NT2/D1 (cell line): ENCODE measurements around the gene CAMTA1.

Source experiments
- DNase-seq: peaks from one replicate; pipeline ENCODE4 v3.0.0-alpha.2; 2011; ENCODE audit warnings: low read depth, low spot score
- H3K27me3 ChIP-seq: 2 replicates; pipeline ENCODE4 v1.6.0; 2011; ENCODE audit warnings: mild to moderate bottlenecking; ENCODE audit not compliant: insufficient read length, insufficient read depth
- H3K36me3 ChIP-seq: 2 replicates; pipeline ENCODE4 v1.6.1; 2011; ENCODE audit warnings: mild to moderate bottlenecking, low read length, mixed read lengths; ENCODE audit not compliant: insufficient read depth, insufficient read length
- H3K4me1 ChIP-seq: 2 replicates; pipeline ENCODE4 v1.5.1; 2011; ENCODE audit not compliant: insufficient read depth, insufficient read length
- H3K4me3 ChIP-seq: 2 replicates; pipeline ENCODE4 v1.5.1; 2011; ENCODE audit warnings: low read depth; ENCODE audit not compliant: insufficient read length
- H3K9ac ChIP-seq: 2 replicates; pipeline ENCODE4 v1.6.0; 2011; ENCODE audit warnings: low read depth; ENCODE audit not compliant: insufficient read length
- H3K9me3 ChIP-seq: 2 replicates; pipeline ENCODE4 v1.5.1; 2011; ENCODE audit warnings: mild to moderate bottlenecking, low read length; ENCODE audit not compliant: insufficient read depth
- SUZ12 ChIP-seq: IDR thresholded peaks from 2 replicates; pipeline ENCODE4 v1.6.1; 2011; ENCODE audit not compliant: insufficient read length, insufficient read depth; ENCODE audit errors: extremely low read depth
- YY1 ChIP-seq: IDR thresholded peaks from 2 replicates; pipeline ENCODE4 v1.6.1; 2011; ENCODE audit not compliant: insufficient read length, insufficient read depth
- ZNF274 ChIP-seq: IDR thresholded peaks from 2 replicates; pipeline ENCODE4 v1.6.1; 2011; ENCODE audit warnings: mild to moderate bottlenecking, low read depth, low read length

CAMTA1 gene

DNA sequence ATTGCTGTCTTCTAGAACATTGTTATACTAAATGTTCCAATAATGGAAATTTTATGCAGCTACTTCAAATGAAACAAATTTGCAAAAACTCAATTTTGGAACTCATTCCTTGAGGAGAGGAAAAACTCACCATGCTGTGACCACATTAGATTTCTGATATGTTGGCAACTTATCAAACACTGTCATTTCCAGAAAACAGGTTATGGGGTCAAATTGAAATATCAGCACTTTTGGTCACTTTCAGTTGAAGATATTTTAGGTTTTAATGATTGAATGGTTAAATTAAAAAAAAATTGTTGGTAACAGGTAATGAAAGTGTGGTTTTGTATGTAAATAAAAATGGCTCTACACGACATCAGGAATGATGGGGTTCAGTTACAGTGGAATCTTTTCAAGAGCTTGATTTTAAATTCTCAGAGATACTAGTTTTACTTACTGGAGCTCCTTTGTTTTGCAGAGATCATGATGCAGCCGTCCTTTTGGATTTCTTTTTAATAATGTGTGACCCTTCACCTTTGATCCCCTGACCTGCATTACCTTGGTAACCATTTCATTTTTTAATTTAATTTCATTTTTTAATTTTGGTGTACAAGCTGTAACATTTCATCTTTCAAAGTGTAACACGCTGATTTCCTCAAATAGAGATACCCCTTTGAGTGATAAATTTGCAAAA, 86.2 kb downstream of the CAMTA1 start:
- no peaks in the 10 kb centered on the region for H3K9me3 ChIP-seq
- no peak overlapping the region for H3K4me3 ChIP-seq
- peaks cover 11% of the 10 kb centered on the region for H3K36me3 ChIP-seq
- no peak for DNase-seq
- no peak for TF ChIP-seq YY1
- no peak for TF ChIP-seq SUZ12
- TF ChIP-seq ZNF274, result no peak
- H3K27me3 ChIP-seq, result no peaks in the 10 kb centered on the region
- H3K4me1 ChIP-seq, result no peaks in the 10 kb centered on the region
- H3K9ac ChIP-seq, result no peak overlapping the region

GRCh38 chr1:6872573-6873261, 87.5 kb downstream of the CAMTA1 start:
- Histone ChIP-seq H3K9ac (no peak overlapping the region), H3K4me1 (no peaks in the 10 kb centered on the region)
- no peak for DNase-seq

DNA sequence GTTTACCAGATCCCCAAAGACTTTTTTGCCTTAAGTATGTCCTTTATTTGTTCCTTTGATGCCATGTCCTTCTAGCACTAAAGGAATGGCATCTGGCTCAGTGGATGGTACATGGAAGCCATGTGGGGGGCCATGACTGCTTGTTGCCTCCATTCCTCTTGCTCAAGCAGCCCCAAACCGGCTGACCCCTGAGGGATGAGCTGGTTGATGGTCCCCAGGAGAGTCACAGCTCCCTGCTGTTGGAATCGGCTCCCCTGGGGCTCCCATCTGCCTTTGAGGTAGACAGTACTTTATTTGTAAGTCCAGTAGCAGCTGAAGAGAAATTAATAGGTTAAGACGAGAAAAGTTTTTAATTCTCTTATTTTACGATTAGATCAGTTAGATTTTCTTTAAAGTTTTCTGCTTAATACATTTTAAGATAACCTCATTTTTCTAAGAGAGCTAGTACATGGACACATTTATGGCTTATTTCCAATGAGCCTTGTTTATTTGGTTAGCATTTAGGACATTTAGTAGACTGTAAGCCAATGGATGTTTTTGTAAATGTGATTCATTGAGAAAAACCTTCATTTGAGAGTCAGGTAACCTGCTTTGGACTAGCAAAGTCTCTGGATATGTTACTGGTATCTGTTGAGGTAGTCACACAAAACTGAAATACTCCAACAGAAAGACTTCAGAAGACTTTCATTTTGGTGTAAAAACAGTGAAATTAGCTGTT, 88.2 kb downstream of the CAMTA1 start:
- H3K4me3 ChIP-seq, result no peak overlapping the region
- H3K9ac ChIP-seq, result no peak overlapping the region
- TF ChIP-seq SUZ12, result no peak
- no peaks in the 10 kb centered on the region for H3K4me1 ChIP-seq
- no peak for DNase-seq
- peaks cover 11% of the 10 kb centered on the region for H3K36me3 ChIP-seq
- no peaks in the 10 kb centered on the region for H3K27me3 ChIP-seq
- no peaks in the 10 kb centered on the region for H3K9me3 ChIP-seq

More at GRCh38 chr1:6872573-6873261, 87.5 kb downstream of the CAMTA1 start:
- Histone ChIP-seq H3K27me3 (no peaks in the 10 kb centered on the region), H3K9me3 (no peaks in the 10 kb centered on the region), H3K4me3 (no peak overlapping the region), H3K36me3 (peaks cover 11% of the 10 kb centered on the region)
- no peak for TF ChIP-seq ZNF274

- no peaks in the 10 kb centered on the region for H3K9me3 ChIP-seq
- H3K36me3 ChIP-seq, result peaks cover 11% of the 10 kb centered on the region
- no peak overlapping the region for H3K4me3 ChIP-seq
- DNase-seq, result no peak
- no peak overlapping the region for H3K9ac ChIP-seq
- no peaks in the 10 kb centered on the region for H3K27me3 ChIP-seq
- TF ChIP-seq ZNF274, result no peak
- TF ChIP-seq YY1, result no peak
- TF ChIP-seq SUZ12, result no peak
- no peaks in the 10 kb centered on the region for H3K4me1 ChIP-seq
Measured at GRCh38 chr1:6874298-6874697, 89.0 kb downstream of the CAMTA1 start.

DNA sequence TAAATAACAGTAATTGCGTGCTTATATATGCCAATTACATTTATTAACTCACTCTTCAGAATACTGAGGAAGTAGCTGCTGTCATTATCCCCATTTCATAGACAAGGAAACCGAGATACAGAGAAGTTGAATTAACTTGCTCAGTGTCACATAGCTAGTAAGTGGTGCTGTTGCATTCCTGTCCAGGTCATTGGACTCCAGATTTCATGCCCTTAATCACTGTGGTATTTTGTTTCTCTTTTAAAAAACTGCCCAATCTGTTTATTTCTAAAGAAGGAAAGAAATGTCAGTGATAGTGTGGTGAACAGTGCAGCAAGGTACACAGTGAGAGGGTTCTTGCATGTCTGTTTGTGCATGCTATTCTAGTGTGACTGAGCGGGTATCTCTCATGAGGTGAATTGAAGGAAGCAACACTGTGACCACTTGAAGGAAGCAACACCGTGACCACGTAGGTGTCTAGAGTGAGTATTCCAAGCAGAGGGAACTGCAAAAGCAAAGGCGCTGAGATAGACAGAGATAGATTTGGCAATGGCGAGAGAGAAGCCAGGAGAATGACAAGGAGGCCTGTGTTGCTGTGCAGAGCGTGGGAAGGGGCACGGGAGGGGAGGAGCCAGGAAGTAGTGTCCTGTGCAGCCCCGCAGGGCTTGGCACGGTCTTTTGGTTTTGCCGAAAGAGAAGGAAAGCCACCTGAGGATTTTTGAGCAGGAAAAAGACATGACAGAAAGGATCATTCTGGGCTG, 95.9 kb downstream of the CAMTA1 start:
- H3K4me3 ChIP-seq, result no peak overlapping the region
- H3K9me3 ChIP-seq, result no peaks in the 10 kb centered on the region

GRCh38 chr1:6882414-6882813, 97.2 kb downstream of the CAMTA1 start:
- Histone ChIP-seq H3K9ac (no peak overlapping the region), H3K27me3 (no peaks in the 10 kb centered on the region), H3K4me3 (no peak overlapping the region), H3K4me1 (no peaks in the 10 kb centered on the region), H3K36me3 (peaks cover 6% of the 10 kb centered on the region), H3K9me3 (no peaks in the 10 kb centered on the region)
- DNase-seq, result no peak
- TF ChIP-seq ZNF274 (no peak), SUZ12 (no peak), YY1 (no peak)

More for the DNA sequence above, 95.9 kb downstream of the CAMTA1 start:
- TF ChIP-seq SUZ12, result no peak
- no peak for TF ChIP-seq ZNF274
- Histone ChIP-seq H3K4me1 (no peaks in the 10 kb centered on the region), H3K36me3 (peaks cover 6% of the 10 kb centered on the region), H3K27me3 (no peaks in the 10 kb centered on the region), H3K9ac (no peak overlapping the region)
- no peak for DNase-seq

GRCh38 chr1:6884652-6885153, 99.4 kb downstream of the CAMTA1 start:
- no peak for DNase-seq
- no peak for TF ChIP-seq ZNF274
- TF ChIP-seq SUZ12, result no peak
- H3K4me1 ChIP-seq, result no peaks in the 10 kb centered on the region
- no peak overlapping the region for H3K4me3 ChIP-seq
- H3K9ac ChIP-seq, result no peak overlapping the region
- H3K27me3 ChIP-seq, result no peaks in the 10 kb centered on the region
- no peaks in the 10 kb centered on the region for H3K9me3 ChIP-seq
- H3K36me3 ChIP-seq, result peaks cover 7% of the 10 kb centered on the region
